Heart left ventricle (tissue), 16 donors: ENCODE data around the gene TGFB2. TPM values are rescaled to one million over a fixed set of nuclear protein-coding genes. Genes with fewer than 3 reads are reported as not detected.

Experiments used
- ATAC-seq, 4 donors: fragments of 200-7000 bp; cut with Tn5 transposase; one replicate each; pipeline ENCODE4 v1.9.1; 2020 to 2022; ENCODE audit warnings: moderate library complexity in 4 of 4, mild to moderate bottlenecking in 3 of 4, moderate number of reproducible peaks in 1 of 4
- DNase-seq, 5 donors: peaks; one replicate each; pipeline ENCODE4 v3.0.0-alpha.2; 2020
- H3K27ac ChIP-seq, 12 donors: fragments of 200-600 bp; sonication (generic) in 4 of 12; one replicate each; pipeline versions ENCODE4 v1.5.0 to v1.8.0; 2016 to 2022; ENCODE audit warnings: mild to moderate bottlenecking in 2 of 12
- H3K27me3 ChIP-seq, 9 donors: fragments of 200-600 bp; sonication (generic) in 2 of 9; one replicate each; pipeline versions ENCODE4 v1.5.1 to v1.8.0; 2016 to 2022; ENCODE audit warnings: mild to moderate bottlenecking in 3 of 9
- H3K36me3 ChIP-seq, 9 donors: fragments of 200-600 bp; sonication (generic) in 2 of 9; one replicate each; pipeline versions ENCODE4 v1.5.0 to v1.8.0; 2018 to 2022; ENCODE audit warnings: mild to moderate bottlenecking in 2 of 9
- H3K4me1 ChIP-seq, 12 donors: fragments of 200-600 bp; sonication (generic) in 4 of 12; one replicate each; pipeline versions ENCODE4 v1.5.0 to v1.8.0; 2016 to 2022; ENCODE audit warnings: mild to moderate bottlenecking in 3 of 12
- H3K4me3 ChIP-seq, 12 donors: fragments of 200-600 bp; sonication (generic) in 4 of 12; one replicate each; pipeline versions ENCODE4 v1.5.0 to v1.8.0; 2017 to 2022; ENCODE audit warnings: mild to moderate bottlenecking in 9 of 12, moderate library complexity in 4 of 12
- H3K9me3 ChIP-seq, 12 donors: fragments of 200-600 bp; sonication (generic) in 4 of 12; one replicate each; pipeline versions ENCODE4 v1.5.0 to v1.8.0; 2016 to 2022; ENCODE audit warnings: mild to moderate bottlenecking in 1 of 12
- POLR2A ChIP-seq, 2 donors: fragments of 450-650 bp; IDR thresholded peaks; one replicate each; pipeline ENCODE4 v1.6.1; 2017; ENCODE audit warnings: antibody characterized with exemption in 2 of 2, mild to moderate bottlenecking in 2 of 2, moderate library complexity in 2 of 2
- WGBS, 4 donors: extraction: QIAGEN DNeasy Blood & Tissue Kit in 2 of 4; methylation state at CpG; one replicate each; pipeline versions ENCODE4 v1.1.5 to v1.1.7; 2013 to 2018; 5-methylcytosine and 5-hydroxymethylcytosine counted together
- intact Hi-C, 10 donors: fragments of 100-400 bp; cut with DNase I; formaldehyde crosslinking; loops; one replicate each; pipeline versions ENCODE4 v1.11.1 to v1.14.2; 2022
- polyA plus RNA-seq, 2 donors: library from polyadenylated mRNA; stranded (reverse); fragments of 200-250 nt; gene quantifications; one replicate each; pipeline ENCODE4 v1.2.3, GENCODE V29; 2013
- total RNA-seq, 9 donors: library from RNA; depleted of rRNA in 2 of 9; stranded (reverse); fragments of >200 nt in 2 of 9; fragmentation: NEBNext Ultra II Directional in 3 of 9; extraction: Animal tissue kit (Norgen Biotek cat#: 25700) in 3 of 9; gene quantifications; one replicate each; pipeline versions ENCODE4 v1.1.0 to v1.2.4, GENCODE V29; 2016 to 2023
- TF ChIP-seq, protein P1 (sequence below), 12 donors: fragments of 200-600 bp; sonication (generic) in 4 of 12; IDR thresholded peaks; one replicate each; pipeline versions ENCODE4 v1.5.0 to v1.8.0; 2018 to 2022; ENCODE audit warnings: antibody characterized with exemption in 12 of 12, mild to moderate bottlenecking in 5 of 12
- donor health status: ischemic (EF 13 %, LVEDD 7.1; RV severe dilation, severe dysfunction).
- donor health status: healthy with polysubstance abuse.
- donor health status: DM: no; HTN: yes; CAD: no.
- donor health status: DM: no; HTN: no; CAD: no.
- donor health status: ischemic (EF 25% LVEDD 6.9; RV normal size, moderate dysfunction).
- donor health status: ischemic (EF 25% LVEDD 5.7; RV mildly dilated, moderate dysfunction).
- donor health status: healthy.
- donor health status: DM: yes; HTN: yes; CAD: no.
- donor health status: ischemic (EF 35%, LVEDD 5.7; RV mildly dilated, moderate dysfunction).
- donor health status: nonischemic (EF 11% LVEDD 7.7; RV severe dilation, severe dysfunction).
- donor health status: DM: yes; HTN: yes; CAD: no.
- donor health status: PGD.
- donor health status: ischemic (EF 29% LVEDD 5.4; RV normal size, mild dysfunction).
- donor health status: nonischemic (EF 23%, LVEDD 6.1; RV moderate dilation, normal function).

TGFB2 gene
- total and polyA plus RNA-seq, 11 donors = 0.76 to 23.6 (median 5.5) TPM

DNA sequence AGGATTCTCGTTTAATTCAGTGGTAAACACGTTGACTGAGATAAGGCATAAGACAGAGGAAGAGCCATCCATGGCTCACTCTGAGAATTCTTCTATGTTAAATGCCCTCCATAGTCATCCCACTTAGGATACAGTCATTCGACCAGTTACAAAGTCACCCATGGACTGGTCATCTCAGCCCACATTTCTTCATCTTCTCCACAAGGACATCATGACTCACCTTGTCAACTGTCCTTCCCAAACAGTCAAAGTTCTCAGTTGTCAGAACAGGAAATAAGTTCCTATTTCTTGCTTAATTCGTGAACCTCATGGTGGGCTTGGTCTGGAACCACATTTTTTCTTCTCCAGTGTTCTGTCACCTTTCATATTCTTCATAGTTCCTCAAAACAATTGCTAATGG is 133.2 kb downstream of the TGFB2 start:
- Histone ChIP-seq H3K4me3 (no peak overlapping the region), H3K4me1 (peaks cover 0 to 62% (median 31%) of the 10 kb centered on the region in 12 donors), H3K27ac (no peak overlapping the region), H3K36me3 (no peaks in the 10 kb centered on the region), H3K9me3 (no peaks in the 10 kb centered on the region), H3K27me3 (no peaks in the 10 kb centered on the region)
- intact Hi-C loops = loop anchor here in 1 of 10 donors (5.0 kb wide), 2 partner anchors 106 to 131 kb away; partner anchors contain the start of gene TGFB2
- no peak for ATAC-seq
- DNase-seq = no peak
- WGBS, 4 donors = 89 to 94% (median 90%) methylated on average over 4 of the region's 4 CpGs
- TF ChIP-seq, protein P1, sequence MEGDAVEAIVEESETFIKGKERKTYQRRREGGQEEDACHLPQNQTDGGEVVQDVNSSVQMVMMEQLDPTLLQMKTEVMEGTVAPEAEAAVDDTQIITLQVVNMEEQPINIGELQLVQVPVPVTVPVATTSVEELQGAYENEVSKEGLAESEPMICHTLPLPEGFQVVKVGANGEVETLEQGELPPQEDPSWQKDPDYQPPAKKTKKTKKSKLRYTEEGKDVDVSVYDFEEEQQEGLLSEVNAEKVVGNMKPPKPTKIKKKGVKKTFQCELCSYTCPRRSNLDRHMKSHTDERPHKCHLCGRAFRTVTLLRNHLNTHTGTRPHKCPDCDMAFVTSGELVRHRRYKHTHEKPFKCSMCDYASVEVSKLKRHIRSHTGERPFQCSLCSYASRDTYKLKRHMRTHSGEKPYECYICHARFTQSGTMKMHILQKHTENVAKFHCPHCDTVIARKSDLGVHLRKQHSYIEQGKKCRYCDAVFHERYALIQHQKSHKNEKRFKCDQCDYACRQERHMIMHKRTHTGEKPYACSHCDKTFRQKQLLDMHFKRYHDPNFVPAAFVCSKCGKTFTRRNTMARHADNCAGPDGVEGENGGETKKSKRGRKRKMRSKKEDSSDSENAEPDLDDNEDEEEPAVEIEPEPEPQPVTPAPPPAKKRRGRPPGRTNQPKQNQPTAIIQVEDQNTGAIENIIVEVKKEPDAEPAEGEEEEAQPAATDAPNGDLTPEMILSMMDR (IDR thresholded peaks at IDR 0.05) = no peak
- TF ChIP-seq POLR2A (IDR thresholded peaks at IDR 0.05) = no peak

GRCh38 chr1:218479436-218480115 is 134.4 kb downstream of the TGFB2 start:
- H3K9me3 ChIP-seq = no peaks in the 10 kb centered on the region
- H3K4me3 ChIP-seq = no peak overlapping the region
- intact Hi-C loops = loop anchor here in 1 of 10 donors (5.0 kb wide), 2 partner anchors 107 to 132 kb away; partner anchors contain the start of gene TGFB2
- DNase-seq (no peak), ATAC-seq (peak in 1 of 4 donors; percentile 1)
- peak overlapping the region in 11 of 12 donors; percentile 3 to 81 (median 44) for H3K27ac ChIP-seq
- no peaks in the 10 kb centered on the region for H3K36me3 ChIP-seq
- TF ChIP-seq POLR2A (IDR thresholded peaks at IDR 0.05) = no peak
- TF ChIP-seq, protein P1 (IDR thresholded peaks at IDR 0.05) = no peak
- peaks cover 0 to 49% (median 24%) of the 10 kb centered on the region in 12 donors for H3K4me1 ChIP-seq
- H3K27me3 ChIP-seq = no peaks in the 10 kb centered on the region
- 43 to 72% (median 60%) methylated on average over 1 of the region's 1 CpG for WGBS, 4 donors

GRCh38 chr1:218480137-218480536 is 135.0 kb downstream of the TGFB2 start:
- DNase-seq (peak in 3 of 5 donors; percentile 51 to 62 (median 56)), ATAC-seq (peak; percentile 54 to 85 (median 82))
- no peaks in the 10 kb centered on the region for H3K36me3 ChIP-seq
- WGBS, 4 donors = 33 to 70% (median 43%) methylated on average over 3 of the region's 3 CpGs
- H3K4me3 ChIP-seq = no peak overlapping the region
- H3K4me1 ChIP-seq = peaks cover 0 to 44% (median 22%) of the 10 kb centered on the region in 12 donors
- H3K9me3 ChIP-seq = no peaks in the 10 kb centered on the region
- TF ChIP-seq, protein P1 (IDR thresholded peaks at IDR 0.05) = no peak
- TF ChIP-seq POLR2A (IDR thresholded peaks at IDR 0.05) = no peak
- H3K27ac ChIP-seq = peak overlapping the region in 11 of 12 donors; percentile 3 to 81 (median 44)
- H3K27me3 ChIP-seq = no peaks in the 10 kb centered on the region
- intact Hi-C loops = no loop called here

DNA sequence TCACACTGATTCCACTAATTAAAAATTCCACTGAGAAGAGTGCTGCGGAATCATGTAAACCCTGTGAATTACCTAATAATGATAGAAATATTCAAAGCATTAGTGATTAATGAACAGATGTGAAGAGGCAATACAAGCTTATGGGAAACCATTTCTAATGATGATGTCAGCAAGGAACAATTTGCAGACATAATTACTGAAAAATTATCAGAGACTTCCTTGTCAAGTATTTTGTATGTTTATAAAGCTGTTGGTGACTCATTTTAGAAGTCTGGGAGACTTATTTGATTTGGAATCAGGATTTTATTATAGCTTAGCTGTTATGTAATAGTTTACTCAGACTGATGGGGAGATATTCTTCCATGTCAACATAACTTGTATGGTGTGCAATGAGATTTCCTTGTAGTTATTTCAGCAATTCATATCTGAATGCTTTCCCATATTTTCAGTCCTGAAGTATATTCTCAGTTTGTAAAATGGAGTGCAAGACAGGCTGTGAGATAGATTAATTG is 135.5 kb downstream of the TGFB2 start:
- no peak for TF ChIP-seq POLR2A (IDR thresholded peaks at IDR 0.05)
- TF ChIP-seq, protein P1 (IDR thresholded peaks at IDR 0.05) = no peak
- 59 to 88% (median 77%) methylated on average over 1 of the region's 1 CpG for WGBS, 4 donors
- H3K4me1 ChIP-seq = peaks cover 0 to 39% (median 20%) of the 10 kb centered on the region in 12 donors
- H3K27ac ChIP-seq = peak overlapping the region in 11 of 12 donors; percentile 3 to 81 (median 44)
- no peaks in the 10 kb centered on the region for H3K27me3 ChIP-seq
- H3K36me3 ChIP-seq = no peaks in the 10 kb centered on the region
- H3K4me3 ChIP-seq = no peak overlapping the region
- ATAC-seq = peak in 2 of 4 donors; percentile 58 to 75
- intact Hi-C loops = no loop called here
- no peaks in the 10 kb centered on the region for H3K9me3 ChIP-seq
- no peak for DNase-seq
